Right renal pelvis (tissue), 4 donors: ENCODE results near the gene PDCD6IP. TPM values are rescaled to one million over a fixed set of nuclear protein-coding genes. Genes with fewer than 3 reads are reported as not detected.
A peak's percentile ranks its signal among the peaks of the same experiment; 100 is the strongest.
"Not testable (repeated sequence)": the region's sequence is repeated elsewhere in the genome, so short reads cannot be mapped to it uniquely, and the experiment has no call there.

ENCODE experiments used
- DNase-seq, 4 donors: peaks; one replicate each; pipeline ENCODE4 v3.0.0-alpha.2; 2013; ENCODE audit warnings: low read depth in 4 of 4, low spot score in 3 of 4, missing footprints in 1 of 4
- polyA plus RNA-seq, 4 donors: library from polyadenylated mRNA; unstranded; fragments of 120-200 nt; gene quantifications; one replicate each; pipeline ENCODE4 v1.2.1, GENCODE V29; 2013; ENCODE audit not compliant: insufficient read length in 4 of 4

PDCD6IP gene
- polyA plus RNA-seq, 4 donors: 147 to 164 (median 160) TPM

DNA sequence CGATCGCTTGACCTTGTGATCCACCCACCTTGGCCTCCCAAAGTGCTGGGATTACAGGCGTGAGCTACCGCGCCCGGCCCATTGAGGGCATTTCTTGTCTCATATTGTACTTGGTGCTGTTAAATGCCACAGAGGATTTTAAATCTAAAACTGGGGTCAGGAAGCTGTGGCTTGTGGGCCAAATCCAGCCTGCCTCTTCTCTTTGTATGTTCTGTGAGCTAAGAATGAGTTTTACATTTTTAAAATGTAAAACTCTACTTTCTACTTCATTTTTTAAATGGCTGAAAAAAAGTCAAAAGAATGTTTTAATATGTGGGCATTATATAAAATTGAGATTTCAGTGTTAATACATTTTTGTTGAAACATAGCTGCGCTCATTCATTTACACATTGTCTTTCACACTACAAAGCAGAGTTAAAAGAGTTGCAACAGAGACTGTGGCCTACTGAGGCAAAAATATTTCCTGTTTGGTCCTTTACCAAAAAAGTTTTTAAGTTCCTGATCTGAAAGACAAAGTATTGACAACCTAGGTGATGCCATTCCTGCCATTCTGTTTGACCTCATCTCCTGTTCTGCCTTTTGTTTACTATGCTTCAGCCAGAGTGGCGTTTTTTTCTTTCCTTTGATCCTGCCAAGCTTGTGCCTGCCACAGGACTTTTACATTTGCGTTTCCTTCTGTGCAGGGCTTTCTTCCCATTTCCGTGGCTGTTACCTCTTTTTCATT, 50.4 kb downstream of the PDCD6IP start:
- DNase-seq: no peak

DNA sequence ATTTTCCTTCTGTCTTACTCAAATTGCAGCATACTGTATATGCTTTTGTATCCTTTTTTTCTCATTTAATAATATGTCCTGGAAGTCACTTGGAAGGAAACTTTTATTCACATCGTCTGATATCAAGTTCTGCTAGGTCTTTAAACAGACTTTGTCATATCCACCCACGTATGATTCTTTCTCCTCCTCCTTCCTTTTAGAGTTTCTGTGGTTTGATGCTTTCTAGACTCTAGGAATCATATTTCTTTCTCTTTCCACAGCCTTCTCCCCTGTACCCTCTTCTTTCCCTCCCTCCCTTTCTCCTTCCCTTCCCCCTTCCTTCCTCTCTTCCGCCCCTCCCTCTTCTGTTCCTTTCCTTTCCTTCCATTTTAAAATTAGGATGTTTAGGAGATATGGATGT, 52.2 kb downstream of the PDCD6IP start:
- not testable (repeated sequence) for DNase-seq

DNA sequence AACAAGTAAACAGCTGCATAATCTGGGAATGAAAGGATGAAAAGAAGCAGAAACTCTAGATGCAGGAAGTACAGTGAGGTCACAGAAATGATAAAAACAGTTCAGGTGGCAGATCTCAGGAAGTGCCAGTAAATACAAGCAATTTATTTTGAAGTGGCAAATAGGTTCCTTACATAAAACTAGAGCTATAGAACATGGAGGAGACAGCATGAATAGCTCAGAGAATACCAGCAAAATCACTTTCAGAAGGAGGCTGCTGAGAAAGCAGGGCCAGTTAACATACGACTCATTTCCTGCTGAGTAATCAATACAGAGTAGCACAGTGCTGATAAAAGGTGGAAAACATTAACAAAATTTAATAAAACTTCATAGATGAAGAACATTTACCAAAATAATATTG, 57.0 kb downstream of the PDCD6IP start:
- DNase-seq: not testable (repeated sequence)

DNA sequence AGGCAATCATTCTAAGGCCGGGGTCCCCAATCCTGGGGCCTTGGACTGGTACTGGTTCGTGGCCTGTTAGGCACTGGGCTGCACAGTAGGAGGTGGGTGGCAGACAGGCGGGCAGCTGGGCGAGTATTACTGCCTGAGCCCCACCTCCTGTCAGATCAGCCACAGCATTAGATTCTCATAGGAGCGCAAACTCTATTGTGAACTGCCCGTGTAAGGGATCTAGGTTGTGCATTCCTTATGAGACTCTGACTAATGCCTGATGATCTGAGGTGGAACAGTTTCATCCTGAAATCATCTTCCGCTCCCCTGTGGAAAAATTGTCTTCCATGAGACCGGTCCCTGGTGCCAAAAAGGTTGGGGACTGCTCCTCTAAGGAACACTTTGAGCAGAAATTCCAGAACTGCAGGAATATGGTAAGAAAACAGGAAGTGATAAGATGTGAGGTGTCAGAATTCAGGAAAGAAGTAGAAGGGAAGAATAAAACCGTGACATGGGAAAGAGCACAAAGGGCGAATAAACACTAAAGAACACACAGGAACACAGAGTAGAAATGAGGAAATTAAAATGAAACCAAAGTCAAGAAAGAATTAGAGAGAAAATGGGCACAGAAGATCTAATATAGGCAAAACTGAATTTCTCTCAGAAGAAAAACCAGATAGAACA, 57.6 kb downstream of the PDCD6IP start:
- no peak for DNase-seq

DNA sequence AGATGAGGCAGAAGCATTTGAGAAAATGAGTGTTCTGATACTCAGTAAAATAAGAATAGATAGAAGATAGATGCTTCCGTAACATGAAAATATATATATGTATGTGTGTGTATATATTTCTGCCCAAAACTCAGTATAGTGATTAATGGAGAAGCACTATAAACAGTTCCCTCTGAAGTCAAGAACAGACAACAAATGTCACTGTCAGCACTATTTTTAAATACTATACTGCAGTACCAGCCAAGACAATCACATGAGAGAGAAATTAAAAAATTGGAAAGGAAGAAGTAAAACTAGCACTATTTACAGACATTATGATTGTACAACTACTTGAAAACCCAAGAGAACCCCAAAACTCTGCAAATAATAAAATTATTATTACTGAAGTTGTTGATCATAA, 59.3 kb downstream of the PDCD6IP start:
- DNase-seq: not testable (repeated sequence)

DNA sequence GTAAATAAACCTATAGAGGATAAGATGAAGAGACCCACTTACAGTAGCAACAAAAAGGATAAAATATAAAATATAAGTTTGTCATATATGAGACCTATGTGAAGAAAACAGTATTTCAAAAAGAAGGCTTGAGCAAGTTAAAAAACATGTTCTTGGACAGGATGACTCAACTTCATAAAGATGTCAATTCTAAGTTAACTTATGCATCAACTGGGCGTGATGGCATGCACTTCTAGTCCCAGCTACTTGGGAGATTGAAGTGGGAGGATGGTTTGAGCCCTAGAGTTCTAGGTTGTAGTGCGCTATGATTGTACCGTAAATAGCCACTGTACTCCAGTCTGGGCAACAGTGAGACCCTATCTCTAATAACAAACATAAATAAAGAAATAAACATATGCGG, 59.7 kb downstream of the PDCD6IP start:
- no peak for DNase-seq

DNA sequence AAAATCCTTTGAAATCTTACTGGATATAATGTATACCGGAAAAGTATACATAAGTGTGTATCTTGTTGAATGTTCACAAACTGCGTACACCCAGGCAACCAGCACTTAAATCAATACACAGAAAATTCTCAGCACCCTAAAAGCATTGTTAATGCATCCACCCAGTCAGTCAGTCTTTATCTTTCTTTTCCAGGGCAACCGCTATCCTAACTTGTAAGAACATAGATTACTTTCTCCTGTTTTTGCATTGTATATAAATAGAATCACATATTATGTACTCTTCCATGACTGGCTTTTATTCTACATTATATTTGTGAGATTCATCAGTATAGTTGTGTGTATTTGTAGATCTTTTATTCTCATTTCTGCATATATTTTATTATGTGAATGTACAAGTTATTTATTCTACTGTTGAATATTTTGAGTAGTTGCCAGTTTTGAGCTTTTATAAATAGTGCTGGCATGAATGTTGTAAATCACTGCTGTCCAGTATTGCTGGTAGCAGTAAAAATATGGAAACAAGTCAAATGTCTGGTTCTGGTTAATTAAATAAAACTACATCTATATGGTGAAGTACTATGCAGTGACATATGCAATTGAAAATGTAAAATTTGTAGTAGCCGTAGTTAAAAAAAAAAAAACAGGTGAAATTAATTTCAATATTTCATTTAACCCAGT, 62.1 kb downstream of the PDCD6IP start:
- no peak for DNase-seq

DNA sequence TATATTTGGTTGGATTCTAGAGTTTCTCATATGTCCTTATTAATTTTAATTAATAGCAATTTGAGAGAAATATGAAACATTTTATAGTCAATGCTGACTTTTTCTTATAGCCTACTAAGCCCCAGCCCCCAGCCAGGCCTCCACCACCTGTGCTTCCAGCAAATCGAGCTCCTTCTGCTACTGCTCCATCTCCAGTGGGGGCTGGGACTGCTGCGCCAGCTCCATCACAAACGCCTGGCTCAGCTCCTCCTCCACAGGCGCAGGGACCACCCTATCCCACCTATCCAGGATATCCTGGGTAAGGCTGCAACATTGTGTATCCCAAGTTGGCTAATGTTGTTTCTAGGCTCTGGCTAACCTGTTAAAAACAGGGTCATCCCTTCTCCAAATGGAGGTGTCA, 66.7 kb downstream of the PDCD6IP start:
- no peak for DNase-seq

DNA sequence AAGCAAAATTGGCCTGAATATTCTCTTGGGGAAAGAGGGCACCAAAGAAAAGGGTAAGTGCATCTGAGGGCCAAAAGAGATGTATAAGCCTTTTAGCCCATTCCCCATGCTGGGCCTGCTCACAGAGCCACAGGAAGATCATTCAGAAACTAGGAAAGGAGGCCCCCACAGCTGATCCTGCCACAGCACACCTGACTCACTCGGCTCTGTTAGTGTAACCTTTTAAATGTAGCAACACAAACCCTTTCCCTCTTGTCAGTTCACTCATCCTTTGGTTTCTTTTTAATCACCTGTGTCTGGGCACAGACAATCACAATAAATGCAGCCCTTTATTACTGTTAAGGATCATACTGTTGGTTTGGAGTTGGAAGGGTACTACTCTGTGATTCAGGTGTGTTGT, 69.9 kb downstream of the PDCD6IP start:
- DNase-seq: no peak

DNA sequence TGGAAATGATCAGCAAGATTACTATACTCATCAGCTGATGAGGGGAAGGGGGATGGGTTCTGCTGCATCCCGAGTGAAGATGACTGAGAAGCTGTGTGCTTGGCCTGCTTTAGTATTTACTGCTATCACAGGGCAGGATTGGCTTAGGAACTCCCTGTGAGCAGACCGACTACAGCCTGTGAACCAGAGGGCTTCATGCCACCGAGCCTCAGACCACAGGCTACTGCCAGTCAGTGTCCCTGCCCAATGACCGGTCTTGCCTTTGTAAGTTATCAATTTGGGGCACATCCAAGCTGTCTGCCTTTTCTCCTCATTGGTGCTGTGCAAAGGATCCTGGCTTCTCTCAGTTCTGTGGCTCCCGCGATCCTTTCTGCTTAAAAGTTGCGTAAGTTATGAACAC, 71.5 kb downstream of the PDCD6IP start:
- no peak for DNase-seq

DNA sequence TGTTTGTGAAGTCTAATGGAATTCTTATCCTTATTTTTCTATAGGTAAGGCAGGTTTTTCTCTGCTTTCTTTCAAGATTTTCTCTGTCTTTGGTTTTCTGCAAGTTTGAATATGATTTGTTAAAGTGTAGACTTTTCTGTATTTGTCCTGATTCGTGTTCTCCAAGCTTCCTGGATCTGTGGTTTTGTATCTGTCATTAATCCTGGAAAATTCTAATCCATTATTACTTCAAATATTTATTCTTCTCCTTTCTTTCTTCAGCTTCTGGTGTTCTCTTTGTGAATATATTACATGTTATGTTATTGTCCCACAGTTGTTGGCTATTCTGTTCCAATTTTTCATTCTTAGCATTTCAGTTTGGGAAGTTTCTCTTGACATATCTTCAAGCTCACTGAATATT, 76.4 kb downstream of the PDCD6IP start:
- DNase-seq: no peak

DNA sequence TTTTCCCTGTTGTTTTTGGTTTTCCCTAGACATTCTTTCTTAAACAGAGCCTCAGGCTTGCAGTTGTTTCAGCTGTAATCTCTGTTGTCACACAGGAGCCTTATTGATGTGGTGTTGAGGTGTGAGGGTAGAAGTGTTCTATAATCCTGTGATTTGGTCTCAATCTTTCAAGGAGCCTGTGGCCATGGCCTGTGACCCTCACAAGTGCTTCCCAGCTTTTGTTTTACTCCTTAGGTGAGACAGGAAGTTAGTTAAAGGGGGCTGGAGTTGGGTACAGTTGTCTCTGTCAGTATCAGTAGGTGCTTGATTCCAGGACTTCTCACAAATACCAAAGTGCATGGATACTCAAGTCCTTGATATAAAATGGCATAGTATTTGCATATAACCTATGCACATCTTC, 77.2 kb downstream of the PDCD6IP start:
- no peak for DNase-seq

DNA sequence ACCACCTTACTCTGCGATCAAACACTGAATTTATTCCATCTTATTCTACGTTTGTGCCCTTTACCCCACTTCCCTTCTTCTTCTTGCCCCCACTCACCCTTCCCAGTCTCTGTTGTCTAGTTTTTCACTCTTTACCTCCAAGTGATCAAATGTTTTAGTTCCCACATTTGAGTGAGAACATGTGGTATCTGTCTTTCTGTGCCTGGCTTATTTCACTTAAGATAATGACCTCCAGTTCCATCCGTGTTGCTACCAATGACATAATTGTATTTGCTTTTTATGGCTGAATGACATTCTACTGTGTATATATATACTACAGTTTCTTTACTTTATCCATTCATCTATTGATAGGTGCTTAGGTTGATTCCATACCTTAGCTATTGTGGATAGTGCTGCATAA, 78.8 kb downstream of the PDCD6IP start:
- no peak for DNase-seq

DNA sequence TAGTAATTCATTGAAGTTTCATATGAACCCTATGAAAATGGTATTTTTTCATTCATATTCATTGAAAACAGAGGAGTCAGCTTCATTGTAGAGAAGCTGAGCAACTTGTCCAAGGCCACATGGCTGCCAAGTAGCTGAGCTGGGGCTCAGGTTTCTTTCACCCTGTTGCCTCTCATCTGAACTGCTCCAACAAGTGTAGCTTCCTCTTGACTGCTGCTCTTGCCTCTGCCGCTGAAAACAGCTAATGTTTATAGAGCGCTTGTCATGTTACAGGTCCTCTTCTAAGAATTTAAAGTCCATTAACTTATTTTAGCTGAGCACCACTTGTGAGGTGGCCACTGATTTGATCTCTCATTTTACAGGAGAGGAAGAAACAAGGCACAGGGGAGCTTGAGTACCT, 81.1 kb downstream of the PDCD6IP start:
- no peak for DNase-seq

DNA sequence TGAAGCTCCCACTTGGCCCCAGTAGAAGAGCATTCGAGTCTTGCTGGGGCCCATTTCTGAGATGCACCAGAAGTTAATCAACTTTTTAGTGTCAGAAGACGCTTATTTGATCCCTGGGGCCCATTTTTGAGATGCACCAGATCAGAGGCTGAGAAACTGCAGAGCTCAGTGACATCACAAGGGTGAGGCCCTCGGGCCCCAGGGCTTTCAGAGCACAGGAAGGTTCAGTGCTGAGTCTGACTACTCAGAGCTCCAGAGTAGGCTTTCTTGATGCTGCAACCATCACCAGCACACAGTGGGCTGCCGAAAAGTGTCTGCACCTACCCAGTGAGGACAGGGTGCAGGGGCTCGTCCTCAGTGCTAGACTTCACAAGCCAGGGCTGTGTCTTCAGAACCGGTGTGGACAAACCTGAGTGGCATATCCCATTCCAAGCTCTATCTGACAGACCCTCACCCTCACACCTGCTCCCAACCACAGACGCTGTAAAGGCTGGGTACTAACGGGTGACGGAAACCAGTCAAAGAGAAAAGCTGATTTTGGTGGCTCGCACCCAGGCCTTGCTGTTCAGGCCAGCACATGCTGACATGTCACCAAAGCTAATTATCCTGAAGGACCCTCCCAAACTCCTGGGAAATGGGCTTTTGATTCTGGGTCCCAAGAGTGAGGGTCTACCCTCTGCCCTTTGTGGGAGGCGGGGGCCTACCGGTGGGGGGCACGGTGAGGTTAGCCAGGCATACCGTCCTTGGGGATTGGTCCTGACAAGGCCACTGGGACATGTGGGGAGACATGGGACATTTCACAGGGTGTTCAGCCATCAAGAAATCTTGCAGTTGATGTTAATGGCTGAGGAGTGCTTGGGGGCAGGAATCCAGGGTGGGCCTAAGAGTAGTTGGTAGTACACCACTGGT, 83.0 kb downstream of the PDCD6IP start:
- no peak for DNase-seq

DNA sequence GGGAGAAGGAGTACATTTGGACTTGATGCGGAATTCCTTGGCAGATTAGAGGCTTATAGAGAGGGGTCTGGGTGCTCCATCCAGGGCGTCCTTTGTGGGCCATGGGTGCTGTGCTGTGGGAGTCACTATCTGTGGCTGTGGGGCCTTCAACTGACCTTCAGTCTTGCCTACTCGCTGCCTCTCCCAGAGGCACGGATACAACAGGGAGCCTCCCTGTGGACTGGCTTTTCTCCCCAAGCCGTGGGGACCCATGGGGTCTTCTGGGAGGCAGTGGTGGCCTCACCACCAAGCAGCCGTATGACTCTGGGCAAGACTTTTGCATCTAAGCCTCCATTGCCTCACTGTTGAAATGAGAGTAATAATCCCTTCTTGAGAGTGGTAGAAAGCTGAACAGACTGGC, 83.9 kb downstream of the PDCD6IP start:
- no peak for DNase-seq

DNA sequence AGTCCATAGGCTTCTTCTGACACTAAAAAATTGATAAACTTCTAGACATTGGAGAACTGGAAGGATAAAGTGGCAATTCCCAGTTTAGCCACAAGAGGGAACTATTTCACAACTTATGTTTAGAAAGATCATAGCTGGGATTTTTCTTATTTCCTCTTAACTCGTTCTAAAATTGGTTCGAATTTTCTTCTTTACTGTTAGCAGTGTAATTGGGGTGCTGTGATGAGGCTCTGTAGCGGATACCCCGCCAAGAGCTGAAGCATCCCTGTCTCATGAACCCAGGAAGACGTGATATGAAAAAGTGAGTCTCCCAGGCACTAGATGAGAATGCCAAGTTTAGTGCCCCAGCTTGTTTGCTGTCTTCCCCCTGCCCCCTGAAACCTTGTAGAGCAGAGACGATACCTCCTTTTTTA, 85.1 kb downstream of the PDCD6IP start:
- DNase-seq: peak in 3 of 4 donors; percentile 14 to 38 (median 35)

DNA sequence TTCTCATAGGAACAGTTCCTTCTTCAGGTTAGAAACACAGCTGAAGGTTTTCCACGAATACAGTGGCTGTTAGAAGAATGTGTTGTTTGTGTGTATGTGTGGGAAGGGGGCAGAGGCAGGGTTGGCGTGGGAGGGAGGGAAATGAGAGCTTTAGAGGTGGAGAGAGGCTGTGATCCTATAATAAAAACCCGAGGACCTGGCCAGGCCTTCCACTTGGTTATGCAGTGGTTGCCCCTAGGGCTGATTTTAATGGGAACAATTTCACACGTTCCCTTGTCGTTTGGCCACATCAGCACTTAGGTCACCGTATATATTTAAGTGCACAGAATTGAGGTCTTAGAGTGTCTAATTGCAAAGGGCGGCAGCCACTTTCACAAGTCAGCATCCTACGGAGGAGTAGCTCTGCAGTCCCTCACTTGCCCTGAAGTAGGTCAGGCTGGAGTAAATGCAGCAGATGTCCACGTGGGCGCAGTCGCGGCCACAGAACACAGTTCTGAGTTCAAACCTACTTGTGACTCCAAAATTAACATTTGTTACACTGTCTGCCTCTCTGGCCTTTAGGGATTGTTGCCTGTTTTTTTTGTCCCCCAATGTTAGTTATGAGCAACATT, 85.6 kb downstream of the PDCD6IP start:
- peak; percentile 12 to 30 (median 17) for DNase-seq

DNA sequence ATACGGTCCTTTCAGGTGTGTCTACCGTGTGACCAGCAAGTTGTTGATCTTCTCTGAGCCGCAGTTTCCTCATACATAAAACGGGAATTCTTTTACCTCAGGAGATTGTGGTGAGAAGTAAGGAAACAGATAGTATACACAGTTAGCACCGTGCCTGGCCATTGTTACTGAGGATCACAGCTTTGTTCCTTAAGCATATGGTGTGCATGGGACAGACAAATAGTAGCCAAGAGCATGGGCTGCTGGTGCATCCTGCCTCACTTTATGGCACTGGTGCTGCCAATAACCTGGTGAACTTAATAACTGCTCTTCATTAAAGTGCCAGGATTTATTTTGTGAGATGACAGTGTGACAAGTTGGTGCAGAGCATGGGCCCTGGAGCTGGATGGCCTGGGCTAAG, 86.3 kb downstream of the PDCD6IP start:
- no peak for DNase-seq

DNA sequence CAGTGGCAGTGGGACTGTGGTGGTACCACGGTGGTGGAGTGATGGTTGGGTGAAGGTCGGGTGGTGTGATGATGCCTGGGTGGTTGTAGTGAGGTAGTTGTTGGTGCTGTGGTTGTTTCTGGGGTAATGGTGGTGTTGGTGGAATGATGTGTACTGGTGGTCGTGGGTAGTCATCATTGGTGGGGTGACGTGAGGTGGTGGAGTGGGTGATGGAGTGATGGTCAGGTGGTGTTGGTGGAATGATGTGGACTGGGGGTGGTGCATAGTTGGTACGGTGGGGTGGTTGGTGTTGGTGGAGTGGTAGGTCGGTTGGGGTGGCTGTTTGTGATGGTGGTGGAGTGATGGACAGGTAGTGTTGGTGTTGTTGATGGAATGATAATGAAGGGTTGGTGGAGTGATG, 87.1 kb downstream of the PDCD6IP start:
- DNase-seq: no peak
